ENCODE data around the gene GMDS.

Gene GMDS

GRCh38 chr6:1662534-1662933 lies 582.9 kb downstream of the GMDS start:
- no peak overlapping the region for H3K4me3 ChIP-seq (ENCODE audit: low read length)
- H3K9me3 ChIP-seq (ENCODE audit: insufficient read depth, low read length) = no peaks in the 10 kb centered on the region
- no peaks in the 10 kb centered on the region for H3K79me2 ChIP-seq (ENCODE audit: low read length)
- H3K4me1 ChIP-seq (ENCODE audit: low read length) = peaks cover 37% of the 10 kb centered on the region
- no peaks in the 10 kb centered on the region for H4K20me1 ChIP-seq (ENCODE audit: insufficient read depth, low read length)
- no peak overlapping the region for H3K27ac ChIP-seq (ENCODE audit: low read length)
- no peaks in the 10 kb centered on the region for H3K36me3 ChIP-seq (replicated peaks; ENCODE audit: low read depth, low read length)
- TF ChIP-seq CTCF (IDR thresholded peaks at IDR 0.05; ENCODE audit: low read depth, low read length) (no peak), EZH2phosphoT487 (IDR thresholded peaks at IDR 0.05; ENCODE audit: low read depth) (no peak)
- H3K9ac ChIP-seq (ENCODE audit: low read length) = no peak overlapping the region
- H3K27me3 ChIP-seq (ENCODE audit: low read depth, low read length) = no peaks in the 10 kb centered on the region
- H2AFZ ChIP-seq (ENCODE audit: low read depth, low read length) = no peak overlapping the region
- no peak overlapping the region for H3K4me2 ChIP-seq (ENCODE audit: low read length)

- Histone ChIP-seq H3K9me3 (ENCODE audit: insufficient read depth, low read length) (no peaks in the 10 kb centered on the region), H3K4me3 (ENCODE audit: low read length) (no peak overlapping the region), H3K36me3 (replicated peaks; ENCODE audit: low read depth, low read length) (no peaks in the 10 kb centered on the region), H3K27ac (ENCODE audit: low read length) (no peak overlapping the region), H3K4me1 (ENCODE audit: low read length) (peaks cover 27% of the 10 kb centered on the region), H3K9ac (ENCODE audit: low read length) (no peak overlapping the region), H3K27me3 (ENCODE audit: low read depth, low read length) (no peaks in the 10 kb centered on the region), H2AFZ (ENCODE audit: low read depth, low read length) (no peak overlapping the region), H3K4me2 (ENCODE audit: low read length) (no peak overlapping the region), H4K20me1 (ENCODE audit: insufficient read depth, low read length) (no peaks in the 10 kb centered on the region), H3K79me2 (ENCODE audit: low read length) (no peaks in the 10 kb centered on the region)
- TF ChIP-seq EZH2phosphoT487 (IDR thresholded peaks at IDR 0.05; ENCODE audit: low read depth) = no peak
- no peak for TF ChIP-seq CTCF (IDR thresholded peaks at IDR 0.05; ENCODE audit: low read depth, low read length)
Measured at GRCh38 chr6:1659816-1660215, 585.6 kb downstream of the GMDS start.

GRCh38 chr6:1658212-1659005 lies 587.0 kb downstream of the GMDS start:
- H2AFZ ChIP-seq (ENCODE audit: low read depth, low read length) = no peak overlapping the region
- no peak overlapping the region for H3K4me2 ChIP-seq (ENCODE audit: low read length)
- no peaks in the 10 kb centered on the region for H3K36me3 ChIP-seq (replicated peaks; ENCODE audit: low read depth, low read length)
- H3K9ac ChIP-seq (ENCODE audit: low read length) = no peak overlapping the region
- H3K4me1 ChIP-seq (ENCODE audit: low read length) = peaks cover 32% of the 10 kb centered on the region
- no peaks in the 10 kb centered on the region for H4K20me1 ChIP-seq (ENCODE audit: insufficient read depth, low read length)
- no peaks in the 10 kb centered on the region for H3K79me2 ChIP-seq (ENCODE audit: low read length)
- H3K27me3 ChIP-seq (ENCODE audit: low read depth, low read length) = no peaks in the 10 kb centered on the region
- no peak overlapping the region for H3K27ac ChIP-seq (ENCODE audit: low read length)
- H3K4me3 ChIP-seq (ENCODE audit: low read length) = no peak overlapping the region
- TF ChIP-seq CTCF (IDR thresholded peaks at IDR 0.05; ENCODE audit: low read depth, low read length) (no peak), EZH2phosphoT487 (IDR thresholded peaks at IDR 0.05; ENCODE audit: low read depth) (no peak)
- no peaks in the 10 kb centered on the region for H3K9me3 ChIP-seq (ENCODE audit: insufficient read depth, low read length)

- Histone ChIP-seq H3K9ac (ENCODE audit: low read length) (no peak overlapping the region), H3K4me3 (ENCODE audit: low read length) (no peak overlapping the region), H3K9me3 (ENCODE audit: insufficient read depth, low read length) (no peaks in the 10 kb centered on the region), H2AFZ (ENCODE audit: low read depth, low read length) (no peak overlapping the region), H3K27ac (ENCODE audit: low read length) (no peak overlapping the region), H3K79me2 (ENCODE audit: low read length) (no peaks in the 10 kb centered on the region), H3K27me3 (ENCODE audit: low read depth, low read length) (no peaks in the 10 kb centered on the region), H4K20me1 (ENCODE audit: insufficient read depth, low read length) (no peaks in the 10 kb centered on the region), H3K4me2 (ENCODE audit: low read length) (no peak overlapping the region), H3K36me3 (replicated peaks; ENCODE audit: low read depth, low read length) (no peaks in the 10 kb centered on the region), H3K4me1 (ENCODE audit: low read length) (peaks cover 29% of the 10 kb centered on the region)
- TF ChIP-seq EZH2phosphoT487 (IDR thresholded peaks at IDR 0.05; ENCODE audit: low read depth) (no peak), CTCF (IDR thresholded peaks at IDR 0.05; ENCODE audit: low read depth, low read length) (no peak)
Measured at GRCh38 chr6:1657771-1658165, 587.6 kb downstream of the GMDS start.

All from OCI-LY3 (cell line).